Activated CD8-positive, alpha-beta memory T cell treated with anti-CD3 and anti-CD28 coated beads, Interleukin-2, amount 10 ng/mL, durations not matched to agents 7 days and 5 days (primary cell): ENCODE data around the gene IL17RE. TPM values are rescaled to one million over a fixed set of nuclear protein-coding genes. Genes with fewer than 3 reads are reported as not detected.

Experiments
- ATAC-seq: fragments of 150-1000 bp; cut with Tn5 transposase; one replicate; pipeline ENCODE4 v1.10.0; 2021; ENCODE audit warnings: moderate library complexity
- CTCF ChIA-PET: fragments of 350-600 bp; sonication (Branson Sonifier 250); formaldehyde crosslinking; loops from one replicate; lab custom pipeline; 2021; ENCODE audit warnings: antibody characterized with exemption; lab: Charles Lee
- DNase-seq: peaks from one replicate; pipeline ENCODE4 v3.0.0-alpha.2; 2020
- H3K27ac Mint-ChIP-seq: one replicate; pipeline ENCODE4 v1.8.0; 2021; ENCODE audit warnings: mild to moderate bottlenecking, mixed read lengths
- H3K27me3 Mint-ChIP-seq: one replicate; pipeline ENCODE4 v1.8.0; 2021; ENCODE audit warnings: mixed read lengths
- H3K36me3 Mint-ChIP-seq: one replicate; pipeline ENCODE4 v1.8.0; 2021; ENCODE audit warnings: mild to moderate bottlenecking, mixed read lengths
- H3K4me1 Mint-ChIP-seq: one replicate; pipeline ENCODE4 v1.8.0; 2021; ENCODE audit warnings: mixed read lengths
- H3K4me3 Mint-ChIP-seq: one replicate; pipeline ENCODE4 v1.8.0; 2021; ENCODE audit warnings: mild to moderate bottlenecking, moderate library complexity, mixed read lengths
- H3K9me3 Mint-ChIP-seq: one replicate; pipeline ENCODE4 v1.8.0; 2022; ENCODE audit warnings: low read depth, mixed read lengths
- total RNA-seq, 2 experiments: library from RNA; stranded (reverse); gene quantifications; one replicate each; pipeline ENCODE4 v1.2.3, GENCODE V29; 2021

IL17RE gene
- total RNA-seq, 2 experiments from 2014 or later, result 0.68 to 1.9 TPM

DNA sequence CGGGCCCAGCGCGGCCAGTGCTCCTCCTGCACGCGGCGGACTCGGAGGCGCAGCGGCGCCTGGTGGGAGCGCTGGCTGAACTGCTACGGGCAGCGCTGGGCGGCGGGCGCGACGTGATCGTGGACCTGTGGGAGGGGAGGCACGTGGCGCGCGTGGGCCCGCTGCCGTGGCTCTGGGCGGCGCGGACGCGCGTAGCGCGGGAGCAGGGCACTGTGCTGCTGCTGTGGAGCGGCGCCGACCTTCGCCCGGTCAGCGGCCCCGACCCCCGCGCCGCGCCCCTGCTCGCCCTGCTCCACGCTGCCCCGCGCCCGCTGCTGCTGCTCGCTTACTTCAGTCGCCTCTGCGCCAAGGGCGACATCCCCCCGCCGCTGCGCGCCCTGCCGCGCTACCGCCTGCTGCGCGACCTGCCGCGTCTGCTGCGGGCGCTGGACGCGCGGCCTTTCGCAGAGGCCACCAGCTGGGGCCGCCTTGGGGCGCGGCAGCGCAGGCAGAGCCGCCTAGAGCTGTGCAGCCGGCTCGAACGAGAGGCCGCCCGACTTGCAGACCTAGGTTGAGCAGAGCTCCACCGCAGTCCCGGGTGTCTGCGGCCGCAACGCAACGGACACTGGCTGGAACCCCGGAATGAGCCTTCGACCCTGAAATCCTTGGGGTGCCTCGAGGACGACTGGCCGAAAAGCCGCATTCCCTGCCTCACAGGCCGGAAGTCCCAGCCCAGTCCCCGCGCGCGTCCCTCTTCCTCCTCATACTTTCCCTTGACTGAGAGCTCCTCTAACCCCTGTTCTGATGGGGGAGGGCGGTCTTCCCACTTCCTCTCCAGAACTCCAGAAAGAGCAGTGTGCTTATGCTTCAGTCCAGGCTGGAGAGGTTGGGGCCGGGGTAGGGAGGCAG lies 12.8 kb downstream of the IL17RE start:
- peaks cover 22% of the 10 kb centered on the region for H3K4me1 Mint-ChIP-seq
- no peak overlapping the region for H3K27ac Mint-ChIP-seq
- H3K4me3 Mint-ChIP-seq, result peak overlapping the region; percentile 64
- H3K27me3 Mint-ChIP-seq, result peaks cover 16% of the 10 kb centered on the region
- DNase-seq, result peak; percentile 50
- ATAC-seq, result peak; percentile 60
- no peaks in the 10 kb centered on the region for H3K36me3 Mint-ChIP-seq
- CTCF ChIA-PET, result interaction anchor here (0.5 to 1.6 kb wide), 5 partner anchors 10 to 207 kb away, joined by 3 to 7 read pairs (median 5); partner anchors contain the start of gene JAGN1
- no peaks in the 10 kb centered on the region for H3K9me3 Mint-ChIP-seq

- Mint-ChIP-seq H3K27me3 (peaks cover 13% of the 10 kb centered on the region), H3K9me3 (no peaks in the 10 kb centered on the region), H3K36me3 (no peaks in the 10 kb centered on the region), H3K4me1 (peaks cover 22% of the 10 kb centered on the region), H3K27ac (no peak overlapping the region), H3K4me3 (peak overlapping the region; percentile 36)
- ATAC-seq (no peak), DNase-seq (no peak)
- CTCF ChIA-PET, result interaction anchor here (1.6 kb wide), 1 partner anchor 25 kb away, joined by 7 read pairs; the partner anchor contains the start of gene JAGN1
Observed at GRCh38 chr3:9916346-9916733, 13.7 kb downstream of the IL17RE start.

DNA sequence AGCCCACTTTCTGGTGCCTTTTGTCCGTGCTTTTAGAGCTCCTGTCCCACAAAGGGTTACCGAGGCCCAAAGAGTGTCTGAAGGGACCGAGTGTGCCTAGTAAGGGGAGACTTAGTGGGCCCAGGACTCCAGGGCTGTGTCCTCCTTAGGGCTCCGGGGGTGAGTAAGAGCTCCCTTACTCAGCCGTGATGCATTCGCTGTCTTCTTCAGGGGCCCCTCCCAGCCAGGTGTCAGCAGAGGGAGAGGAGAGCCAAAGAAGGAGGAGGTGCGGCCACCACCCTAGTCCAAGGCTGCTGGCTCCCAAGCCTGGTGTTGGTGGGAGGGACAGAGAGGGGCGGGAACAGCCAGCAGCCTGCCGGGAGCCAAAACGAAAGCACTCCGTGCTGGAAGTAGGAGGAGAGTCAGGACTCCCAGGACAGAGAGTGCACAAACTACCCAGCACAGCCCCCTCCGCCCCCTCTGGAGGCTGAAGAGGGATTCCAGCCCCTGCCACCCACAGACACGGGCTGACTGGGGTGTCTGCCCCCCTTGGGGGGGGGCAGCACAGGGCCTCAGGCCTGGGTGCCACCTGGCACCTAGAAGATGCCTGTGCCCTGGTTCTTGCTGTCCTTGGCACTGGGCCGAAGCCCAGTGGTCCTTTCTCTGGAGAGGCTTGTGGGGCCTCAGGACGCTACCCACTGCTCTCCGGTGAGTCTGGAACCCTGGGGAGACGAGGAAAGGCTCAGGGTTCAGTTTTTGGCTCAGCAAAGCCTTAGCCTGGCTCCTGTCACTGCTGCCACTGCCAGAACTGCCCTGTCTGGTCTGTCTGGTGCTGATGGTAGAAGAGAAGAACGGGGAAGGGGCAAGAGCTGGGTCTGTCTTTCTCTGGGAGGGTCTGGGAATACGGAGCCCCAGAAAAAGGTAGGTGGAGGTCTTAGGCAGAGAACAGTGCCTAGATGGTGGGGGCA lies 14.4 kb downstream of the IL17RE start, which contains the start of gene IL17RC:
Gene IL17RC (plus strand): TSS at position 365 of the 947 bp plus-strand sequence. CDS start 218 bp downstream, at position 583.
- Mint-ChIP-seq H3K27me3 (peaks cover 11% of the 10 kb centered on the region), H3K4me1 (peaks cover 20% of the 10 kb centered on the region), H3K36me3 (no peaks in the 10 kb centered on the region), H3K27ac (no peak within 1 kb of the TSS), H3K4me3 (peak within 1 kb of the TSS; percentile 64), H3K9me3 (no peaks in the 10 kb centered on the region)
- ATAC-seq (peak; percentile 18), DNase-seq (no peak)
- CTCF ChIA-PET, result interaction anchor here (1.0 to 1.6 kb wide), 2 partner anchors 9 to 26 kb away, joined by 3 to 7 read pairs; partner anchors contain the start of gene JAGN1

GRCh38 chr3:9917820-9918219 lies 15.2 kb downstream of the IL17RE start:
- no peaks in the 10 kb centered on the region for H3K9me3 Mint-ChIP-seq
- H3K27me3 Mint-ChIP-seq, result peaks cover 8% of the 10 kb centered on the region
- no peak overlapping the region for H3K4me3 Mint-ChIP-seq
- DNase-seq, result no peak
- H3K4me1 Mint-ChIP-seq, result peaks cover 12% of the 10 kb centered on the region
- no peaks in the 10 kb centered on the region for H3K36me3 Mint-ChIP-seq
- no peak overlapping the region for H3K27ac Mint-ChIP-seq
- CTCF ChIA-PET, result interaction anchor here (1.0 kb wide), 1 partner anchor 8 kb away, joined by 3 read pairs; no protein-coding TSS in a partner anchor
- ATAC-seq, result no peak

DNA sequence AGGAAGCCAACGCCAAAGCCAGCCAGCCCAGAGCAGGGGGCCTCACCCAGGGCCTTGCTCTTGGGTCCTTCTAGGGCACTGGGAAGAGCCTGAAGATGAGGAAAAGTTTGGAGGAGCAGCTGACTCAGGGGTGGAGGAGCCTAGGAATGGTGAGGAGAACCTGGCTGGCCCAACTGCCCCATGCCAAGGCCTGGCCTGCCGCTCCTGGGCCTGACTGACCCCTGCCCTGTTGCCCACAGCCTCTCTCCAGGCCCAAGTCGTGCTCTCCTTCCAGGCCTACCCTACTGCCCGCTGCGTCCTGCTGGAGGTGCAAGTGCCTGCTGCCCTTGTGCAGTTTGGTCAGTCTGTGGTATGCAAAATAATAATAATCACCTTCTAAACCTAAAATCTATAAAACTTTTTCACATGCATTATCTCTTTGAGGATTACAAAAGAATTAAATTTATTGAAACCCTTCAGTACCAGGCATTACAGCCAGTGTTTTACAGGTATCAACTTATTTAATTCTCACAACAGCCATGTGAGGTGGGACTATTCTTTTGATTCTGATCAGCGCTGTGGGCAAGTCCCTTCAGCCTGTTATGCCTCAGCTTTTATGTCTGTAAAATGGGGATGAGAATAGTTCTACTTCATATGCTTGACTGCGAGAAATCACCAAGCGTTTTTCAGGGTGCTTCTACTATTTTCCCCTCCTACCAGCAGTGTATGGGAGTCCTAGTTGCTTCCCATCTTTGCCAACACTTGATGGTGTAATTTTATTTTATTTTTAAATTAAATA lies 15.8 kb downstream of the IL17RE start:
- H3K27ac Mint-ChIP-seq, result no peak overlapping the region
- no peak for DNase-seq
- peaks cover 10% of the 10 kb centered on the region for H3K4me1 Mint-ChIP-seq
- ATAC-seq, result no peak
- CTCF ChIA-PET, result no interaction called here
- no peak overlapping the region for H3K4me3 Mint-ChIP-seq
- H3K27me3 Mint-ChIP-seq, result peaks cover 10% of the 10 kb centered on the region
- no peaks in the 10 kb centered on the region for H3K36me3 Mint-ChIP-seq
- no peaks in the 10 kb centered on the region for H3K9me3 Mint-ChIP-seq

DNA sequence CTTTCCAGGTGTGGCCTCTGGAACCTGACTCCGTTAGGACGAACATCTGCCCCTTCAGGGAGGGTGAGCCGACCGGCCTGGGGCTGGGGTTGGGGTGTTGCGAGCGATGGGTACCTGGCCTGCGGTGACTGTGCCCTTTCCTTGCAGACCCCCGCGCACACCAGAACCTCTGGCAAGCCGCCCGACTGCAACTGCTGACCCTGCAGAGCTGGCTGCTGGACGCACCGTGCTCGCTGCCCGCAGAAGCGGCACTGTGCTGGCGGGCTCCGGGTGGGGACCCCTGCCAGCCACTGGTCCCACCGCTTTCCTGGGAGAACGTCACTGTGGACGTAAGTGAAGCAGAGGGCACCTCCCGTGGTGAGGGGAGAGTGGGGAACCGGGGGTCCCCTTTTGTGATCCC lies 25.5 kb downstream of the IL17RE start:
- ATAC-seq, result no peak
- CTCF ChIA-PET, result interaction anchor here (2.3 kb wide), 1 partner anchor 393 kb away, joined by 6 read pairs; the partner anchor contains the start of gene SEC13

DNA sequence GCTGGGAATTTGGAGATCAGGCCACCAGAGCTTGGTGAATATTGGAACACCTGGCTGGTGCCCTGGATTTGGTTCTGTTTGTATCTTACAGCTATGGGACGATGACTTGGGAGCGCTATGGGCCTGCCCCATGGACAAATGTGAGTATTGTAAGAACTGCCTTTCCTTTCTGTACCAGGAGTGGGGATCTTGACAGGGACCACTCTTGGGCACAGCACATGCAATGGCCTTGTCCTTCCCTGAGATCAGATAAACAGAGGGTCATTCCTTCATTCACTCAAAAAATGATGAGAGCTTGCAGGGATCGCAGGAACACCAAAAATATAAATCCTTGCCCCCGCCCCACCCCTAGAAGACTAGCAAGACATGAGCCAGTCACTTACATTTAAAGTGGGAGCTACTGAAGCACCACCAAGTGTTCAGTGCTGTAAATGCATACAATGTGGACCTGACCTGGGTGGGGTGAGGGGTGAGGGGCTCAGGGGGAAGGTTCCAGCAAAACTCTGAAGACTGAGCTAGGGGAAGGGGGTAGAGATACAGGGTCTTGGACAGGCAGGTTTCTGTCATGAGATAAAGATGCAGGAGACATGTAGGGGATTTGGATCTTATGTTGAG lies 28.3 kb downstream of the IL17RE start:
- CTCF ChIA-PET, result interaction anchor here (0.6 to 5.2 kb wide), 19 partner anchors 10 to 376 kb away, joined by 3 to 27 read pairs (median 7); partner anchors contain the start of genes EMC3, IL17RE, JAGN1 and RPUSD3
- ATAC-seq (no peak), DNase-seq (no peak)
- Mint-ChIP-seq H3K9me3 (no peaks in the 10 kb centered on the region), H3K27me3 (no peaks in the 10 kb centered on the region), H3K27ac (no peak overlapping the region), H3K4me1 (peaks cover 27% of the 10 kb centered on the region), H3K36me3 (peaks cover 5% of the 10 kb centered on the region), H3K4me3 (no peak overlapping the region)

More for the DNA sequence above, 25.5 kb downstream of the IL17RE start:
- no peaks in the 10 kb centered on the region for H3K9me3 Mint-ChIP-seq
- peaks cover 11% of the 10 kb centered on the region for H3K27me3 Mint-ChIP-seq
- H3K4me1 Mint-ChIP-seq, result peaks cover 8% of the 10 kb centered on the region
- no peaks in the 10 kb centered on the region for H3K36me3 Mint-ChIP-seq
- no peak overlapping the region for H3K27ac Mint-ChIP-seq
- DNase-seq, result no peak
- no peak overlapping the region for H3K4me3 Mint-ChIP-seq

GRCh38 chr3:9932535-9932842 lies 29.8 kb downstream of the IL17RE start:
- peak overlapping the region; percentile 84 for H3K4me3 Mint-ChIP-seq
- CTCF ChIA-PET, result interaction anchor here (0.7 to 5.2 kb wide), 45 partner anchors 8 to 389 kb away, joined by 3 to 38 read pairs (median 4); partner anchors contain the start of genes BRPF1, EMC3, IL17RE and JAGN1
- peak overlapping the region; percentile 93 for H3K27ac Mint-ChIP-seq
- H3K4me1 Mint-ChIP-seq, result peaks cover 32% of the 10 kb centered on the region
- ATAC-seq, result no peak
- no peaks in the 10 kb centered on the region for H3K9me3 Mint-ChIP-seq
- no peak for DNase-seq
- H3K36me3 Mint-ChIP-seq, result peaks cover 5% of the 10 kb centered on the region
- no peaks in the 10 kb centered on the region for H3K27me3 Mint-ChIP-seq

DNA sequence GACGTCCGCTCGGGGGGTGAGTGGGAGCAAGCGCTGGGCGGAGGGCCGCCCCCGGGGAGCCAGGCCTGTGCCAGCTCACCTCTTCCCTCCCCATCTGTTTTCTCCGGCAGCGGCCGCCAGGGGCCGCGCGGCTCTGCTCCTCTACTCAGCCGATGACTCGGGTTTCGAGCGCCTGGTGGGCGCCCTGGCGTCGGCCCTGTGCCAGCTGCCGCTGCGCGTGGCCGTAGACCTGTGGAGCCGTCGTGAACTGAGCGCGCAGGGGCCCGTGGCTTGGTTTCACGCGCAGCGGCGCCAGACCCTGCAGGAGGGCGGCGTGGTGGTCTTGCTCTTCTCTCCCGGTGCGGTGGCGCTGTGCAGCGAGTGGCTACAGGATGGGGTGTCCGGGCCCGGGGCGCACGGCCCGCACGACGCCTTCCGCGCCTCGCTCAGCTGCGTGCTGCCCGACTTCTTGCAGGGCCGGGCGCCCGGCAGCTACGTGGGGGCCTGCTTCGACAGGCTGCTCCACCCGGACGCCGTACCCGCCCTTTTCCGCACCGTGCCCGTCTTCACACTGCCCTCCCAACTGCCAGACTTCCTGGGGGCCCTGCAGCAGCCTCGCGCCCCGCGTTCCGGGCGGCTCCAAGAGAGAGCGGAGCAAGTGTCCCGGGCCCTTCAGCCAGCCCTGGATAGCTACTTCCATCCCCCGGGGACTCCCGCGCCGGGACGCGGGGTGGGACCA lies 30.4 kb downstream of the IL17RE start:
- H3K4me1 Mint-ChIP-seq, result peaks cover 32% of the 10 kb centered on the region
- no peaks in the 10 kb centered on the region for H3K9me3 Mint-ChIP-seq
- H3K4me3 Mint-ChIP-seq, result peak overlapping the region; percentile 84
- DNase-seq, result peak; percentile 93
- CTCF ChIA-PET, result interaction anchor here (0.7 to 5.2 kb wide), 52 partner anchors 8 to 389 kb away, joined by 3 to 38 read pairs (median 4); partner anchors contain the start of genes ARPC4, BRPF1, EMC3 and IL17RE
- peaks cover 7% of the 10 kb centered on the region for H3K36me3 Mint-ChIP-seq
- H3K27ac Mint-ChIP-seq, result peak overlapping the region; percentile 93
- ATAC-seq, result peak; percentile 81
- H3K27me3 Mint-ChIP-seq, result no peaks in the 10 kb centered on the region

DNA sequence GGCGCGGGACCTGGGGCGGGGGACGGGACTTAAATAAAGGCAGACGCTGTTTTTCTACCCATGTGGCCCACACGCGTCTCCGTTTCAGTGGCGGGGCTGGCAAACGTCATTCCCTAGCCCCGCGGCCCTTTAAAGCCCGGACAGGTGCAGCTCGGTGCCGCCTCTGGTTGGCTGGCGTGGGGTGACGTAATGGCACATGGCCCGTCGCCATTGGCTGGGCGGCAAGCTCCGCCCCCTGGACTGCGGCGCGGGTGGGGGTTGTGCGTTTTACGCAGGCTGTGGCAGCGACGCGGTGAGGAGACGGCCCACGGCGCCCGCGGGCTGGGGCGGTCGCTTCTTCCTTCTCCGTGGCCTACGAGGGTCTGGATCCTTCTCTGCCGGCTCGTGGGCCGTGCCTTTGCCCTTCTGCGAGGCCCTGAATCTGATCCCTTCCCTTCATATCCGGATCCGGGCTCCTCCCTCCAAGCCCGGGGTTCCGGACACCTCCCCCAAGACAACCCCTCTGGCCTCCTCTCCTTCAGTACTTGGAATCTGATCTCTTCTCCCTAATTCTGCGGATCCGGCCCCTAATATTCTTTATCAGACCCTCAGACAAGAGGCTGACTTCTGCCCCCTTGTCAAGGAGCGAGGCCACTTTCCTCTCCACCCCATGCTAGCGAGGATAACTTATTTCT lies 31.1 kb downstream of the IL17RE start, which contains the start of gene CRELD1:
Gene CRELD1 (plus strand): TSS at position 274 of the 674 bp plus-strand sequence. CDS start 605 bp downstream, outside the sequence.
- ATAC-seq, result peak; percentile 86

DNA sequence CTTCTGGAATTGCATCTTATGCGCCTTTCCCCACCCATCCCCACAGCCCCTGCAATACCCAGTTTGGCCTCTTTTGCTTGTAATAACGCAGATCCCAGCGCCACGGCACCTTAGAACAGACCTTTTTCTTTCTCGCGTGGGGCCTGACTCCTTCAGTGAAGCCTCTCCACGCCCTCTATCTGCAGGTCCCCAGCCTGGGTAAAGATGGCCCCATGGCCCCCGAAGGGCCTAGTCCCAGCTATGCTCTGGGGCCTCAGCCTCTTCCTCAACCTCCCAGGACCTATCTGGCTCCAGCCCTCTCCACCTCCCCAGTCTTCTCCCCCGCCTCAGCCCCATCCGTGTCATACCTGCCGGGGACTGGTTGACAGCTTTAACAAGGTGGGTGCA lies 31.6 kb downstream of the IL17RE start:
- H3K36me3 Mint-ChIP-seq, result peaks cover 7% of the 10 kb centered on the region
- ATAC-seq (no peak), DNase-seq (peak; percentile 50)
- H3K27me3 Mint-ChIP-seq, result no peaks in the 10 kb centered on the region
- peak overlapping the region; percentile 93 for H3K27ac Mint-ChIP-seq
- H3K9me3 Mint-ChIP-seq, result no peaks in the 10 kb centered on the region
- H3K4me1 Mint-ChIP-seq, result peaks cover 32% of the 10 kb centered on the region
- CTCF ChIA-PET, result interaction anchor here (1.1 to 5.2 kb wide), 15 partner anchors 8 to 387 kb away, joined by 3 to 38 read pairs (median 6); partner anchors contain the start of genes ARPC4, IL17RE, JAGN1 and PRRT3
- H3K4me3 Mint-ChIP-seq, result peak overlapping the region; percentile 84

More for the DNA sequence above, 31.1 kb downstream of the IL17RE start, which contains the start of gene CRELD1:
- Mint-ChIP-seq H3K36me3 (peaks cover 7% of the 10 kb centered on the region), H3K4me1 (peaks cover 32% of the 10 kb centered on the region), H3K27ac (peak within 1 kb of the TSS; percentile 93), H3K9me3 (no peaks in the 10 kb centered on the region), H3K4me3 (peak within 1 kb of the TSS; percentile 84), H3K27me3 (no peaks in the 10 kb centered on the region)
- CTCF ChIA-PET, result interaction anchor here (0.7 to 5.2 kb wide), 36 partner anchors 9 to 388 kb away, joined by 3 to 38 read pairs (median 5); partner anchors contain the start of genes ARPC4, BRPF1, EMC3 and IL17RE
- peak; percentile 97 for DNase-seq
